ENCODE results near the gene DEPDC4. TPM values are rescaled to one million over a fixed set of nuclear protein-coding genes. Genes with fewer than 3 reads are reported as not detected.

DEPDC4 gene
- total RNA-seq, 1 experiment from 2014 or later: 2.0 TPM

DNA sequence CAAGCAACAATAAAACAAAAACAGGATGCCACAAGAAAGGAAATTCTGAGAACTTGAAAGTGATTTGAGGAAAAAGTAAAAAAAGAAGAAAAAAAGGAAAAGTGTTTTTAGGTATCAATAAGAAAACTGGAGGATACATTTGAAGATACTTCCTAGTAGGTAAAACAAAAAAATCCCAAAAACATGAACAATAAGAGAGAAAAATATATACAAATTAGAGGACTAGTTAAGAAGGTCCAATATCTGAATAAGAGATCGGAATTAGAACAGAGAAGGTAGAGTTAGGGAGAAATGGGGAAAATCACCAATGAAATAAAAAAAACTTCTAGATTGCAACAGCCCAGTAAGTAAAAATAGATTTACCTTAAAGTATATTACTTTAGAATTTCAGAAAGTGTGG is 8.8 kb downstream of the DEPDC4 start:
- H3K36me3 ChIP-seq (ENCODE audit: low read depth, low read length): no peaks in the 10 kb centered on the region
- ChIA-PET POLR2A (ENCODE audit: unreplicated experiment) (no interaction called here), CTCF (no interaction called here)
- no peak overlapping the region for H3K4me2 ChIP-seq (ENCODE audit: low read length)
- no TSS peak for BruUV-seq (replicated peaks)
- TF ChIP-seq, protein P1, sequence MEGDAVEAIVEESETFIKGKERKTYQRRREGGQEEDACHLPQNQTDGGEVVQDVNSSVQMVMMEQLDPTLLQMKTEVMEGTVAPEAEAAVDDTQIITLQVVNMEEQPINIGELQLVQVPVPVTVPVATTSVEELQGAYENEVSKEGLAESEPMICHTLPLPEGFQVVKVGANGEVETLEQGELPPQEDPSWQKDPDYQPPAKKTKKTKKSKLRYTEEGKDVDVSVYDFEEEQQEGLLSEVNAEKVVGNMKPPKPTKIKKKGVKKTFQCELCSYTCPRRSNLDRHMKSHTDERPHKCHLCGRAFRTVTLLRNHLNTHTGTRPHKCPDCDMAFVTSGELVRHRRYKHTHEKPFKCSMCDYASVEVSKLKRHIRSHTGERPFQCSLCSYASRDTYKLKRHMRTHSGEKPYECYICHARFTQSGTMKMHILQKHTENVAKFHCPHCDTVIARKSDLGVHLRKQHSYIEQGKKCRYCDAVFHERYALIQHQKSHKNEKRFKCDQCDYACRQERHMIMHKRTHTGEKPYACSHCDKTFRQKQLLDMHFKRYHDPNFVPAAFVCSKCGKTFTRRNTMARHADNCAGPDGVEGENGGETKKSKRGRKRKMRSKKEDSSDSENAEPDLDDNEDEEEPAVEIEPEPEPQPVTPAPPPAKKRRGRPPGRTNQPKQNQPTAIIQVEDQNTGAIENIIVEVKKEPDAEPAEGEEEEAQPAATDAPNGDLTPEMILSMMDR (conservative IDR thresholded peaks at IDR 0.05; ENCODE audit: low read depth, low read length): no peak
- no peak for TF ChIP-seq EZH2 (IDR thresholded peaks at IDR 0.05; ENCODE audit: low read length, unreplicated experiment)
- TF ChIP-seq EZH2phosphoT487 (IDR thresholded peaks at IDR 0.05; ENCODE audit: borderline replicate concordance, low read length): no peak
- no peaks in the 10 kb centered on the region for H3K9me3 ChIP-seq (ENCODE audit: low read length)
- no peak for ATAC-seq
- H2AFZ ChIP-seq (ENCODE audit: low read length): no peak overlapping the region
- no peaks in the 10 kb centered on the region for H3K4me1 ChIP-seq (ENCODE audit: insufficient read depth, low read length)
- no peak overlapping the region for H3K9ac ChIP-seq (ENCODE audit: low read length)
- no peaks in the 10 kb centered on the region for H4K20me1 ChIP-seq (ENCODE audit: low read length)
- no peaks in the 10 kb centered on the region for H3K9me2 ChIP-seq (replicated peaks; ENCODE audit: low read length)
- no peaks in the 10 kb centered on the region for H3F3A ChIP-seq (ENCODE audit: low read length, unreplicated experiment)
- no peak overlapping the region for H3K4me3 ChIP-seq (ENCODE audit: low read length)
- no peaks in the 10 kb centered on the region for H3K27me3 ChIP-seq (ENCODE audit: low read length)
- no peak overlapping the region for H3K27ac ChIP-seq (ENCODE audit: low read length)
- H3K79me2 ChIP-seq (ENCODE audit: low read length): no peaks in the 10 kb centered on the region
- intact Hi-C loops (cut with micrococcal nuclease): no loop called here
- no peak for DNase-seq

DNA sequence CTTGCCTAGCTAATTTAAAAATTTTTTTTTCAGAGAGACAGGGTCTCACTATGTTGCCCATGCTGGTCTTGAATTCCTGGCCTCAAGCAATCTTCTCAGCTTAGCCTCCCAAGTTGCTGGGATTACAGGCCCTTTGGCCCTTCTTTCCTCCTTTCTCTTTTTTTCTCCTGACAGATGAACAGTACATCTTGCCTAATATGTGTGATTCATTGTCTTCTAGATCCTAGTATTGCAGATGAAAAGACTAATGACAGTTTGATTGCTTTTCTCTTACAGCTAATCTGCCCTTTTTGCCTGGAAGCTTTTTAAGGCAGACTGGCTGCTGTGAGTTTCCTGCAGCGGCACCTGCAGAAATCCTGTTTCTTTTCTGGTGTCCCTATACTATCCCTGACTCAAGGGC is 12.0 kb downstream of the DEPDC4 start:
- Histone ChIP-seq H3F3A (ENCODE audit: low read length, unreplicated experiment) (no peaks in the 10 kb centered on the region), H3K79me2 (ENCODE audit: low read length) (no peaks in the 10 kb centered on the region), H3K4me1 (ENCODE audit: insufficient read depth, low read length) (0 out of 2 replicates have a peak, but pooled peaks cover 4% of the 10 kb centered on the region), H3K9me3 (ENCODE audit: low read length) (no peaks in the 10 kb centered on the region), H3K4me3 (ENCODE audit: low read length) (no peak overlapping the region), H2AFZ (ENCODE audit: low read length) (no peak overlapping the region), H3K9me2 (replicated peaks; ENCODE audit: low read length) (no peaks in the 10 kb centered on the region), H3K36me3 (ENCODE audit: low read depth, low read length) (no peaks in the 10 kb centered on the region), H3K27ac (ENCODE audit: low read length) (no peak overlapping the region), H3K27me3 (ENCODE audit: low read length) (no peaks in the 10 kb centered on the region), H3K9ac (ENCODE audit: low read length) (no peak overlapping the region), H3K4me2 (ENCODE audit: low read length) (no peak overlapping the region), H4K20me1 (ENCODE audit: low read length) (no peaks in the 10 kb centered on the region)
- DNase-seq (no peak), ATAC-seq (no peak)
- TF ChIP-seq EZH2 (IDR thresholded peaks at IDR 0.05; ENCODE audit: low read length, unreplicated experiment) (no peak), EZH2phosphoT487 (IDR thresholded peaks at IDR 0.05; ENCODE audit: borderline replicate concordance, low read length) (no peak)
- TF ChIP-seq, protein P1 (conservative IDR thresholded peaks at IDR 0.05; ENCODE audit: low read depth, low read length): no peak
- intact Hi-C loops (cut with micrococcal nuclease): no loop called here
- no TSS peak for BruUV-seq (replicated peaks)
- CTCF ChIA-PET: no interaction called here
- POLR2A ChIA-PET (ENCODE audit: unreplicated experiment): no interaction called here

DNA sequence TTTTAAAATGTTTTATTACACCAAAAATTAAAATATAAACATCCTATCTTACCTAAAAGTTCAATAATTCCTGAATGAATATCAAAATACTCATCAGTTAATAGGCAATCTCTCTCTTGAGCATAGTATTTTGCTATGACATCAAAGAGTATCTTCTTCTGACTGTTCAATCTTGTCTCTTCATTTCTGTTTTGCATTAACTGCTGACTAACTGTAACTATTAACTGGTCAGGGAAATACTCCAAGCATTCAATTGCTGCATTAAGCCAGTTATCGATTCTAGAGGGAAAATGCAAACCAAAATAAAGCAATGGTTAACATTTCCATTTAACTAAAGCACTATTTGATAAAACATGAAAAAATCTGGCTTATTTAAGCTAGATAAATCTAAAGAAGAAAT is 13.4 kb downstream of the DEPDC4 start:
- TF ChIP-seq EZH2 (IDR thresholded peaks at IDR 0.05; ENCODE audit: low read length, unreplicated experiment): no peak
- TF ChIP-seq EZH2phosphoT487 (IDR thresholded peaks at IDR 0.05; ENCODE audit: borderline replicate concordance, low read length): no peak
- TF ChIP-seq, protein P1 (conservative IDR thresholded peaks at IDR 0.05; ENCODE audit: low read depth, low read length): no peak
- no peaks in the 10 kb centered on the region for H3F3A ChIP-seq (ENCODE audit: low read length, unreplicated experiment)
- no TSS peak for BruUV-seq (replicated peaks)
- no peaks in the 10 kb centered on the region for H3K79me2 ChIP-seq (ENCODE audit: low read length)
- no peak overlapping the region for H3K4me2 ChIP-seq (ENCODE audit: low read length)
- CTCF ChIA-PET: no interaction called here
- H3K9me2 ChIP-seq (replicated peaks; ENCODE audit: low read length): no peaks in the 10 kb centered on the region
- H3K9me3 ChIP-seq (ENCODE audit: low read length): no peaks in the 10 kb centered on the region
- H3K4me3 ChIP-seq (ENCODE audit: low read length): no peak overlapping the region
- H3K4me1 ChIP-seq (ENCODE audit: insufficient read depth, low read length): 0 out of 2 replicates have a peak, but pooled peaks cover 4% of the 10 kb centered on the region
- no peaks in the 10 kb centered on the region for H4K20me1 ChIP-seq (ENCODE audit: low read length)
- H3K27me3 ChIP-seq (ENCODE audit: low read length): no peaks in the 10 kb centered on the region
- ATAC-seq: no peak
- H2AFZ ChIP-seq (ENCODE audit: low read length): no peak overlapping the region
- H3K36me3 ChIP-seq (ENCODE audit: low read depth, low read length): no peaks in the 10 kb centered on the region
- POLR2A ChIA-PET (ENCODE audit: unreplicated experiment): no interaction called here
- no peak overlapping the region for H3K27ac ChIP-seq (ENCODE audit: low read length)
- no peak overlapping the region for H3K9ac ChIP-seq (ENCODE audit: low read length)
- no peak for DNase-seq
- intact Hi-C loops (cut with micrococcal nuclease): no loop called here
